ENCODE measurements around the gene SEMA7A.

DNA sequence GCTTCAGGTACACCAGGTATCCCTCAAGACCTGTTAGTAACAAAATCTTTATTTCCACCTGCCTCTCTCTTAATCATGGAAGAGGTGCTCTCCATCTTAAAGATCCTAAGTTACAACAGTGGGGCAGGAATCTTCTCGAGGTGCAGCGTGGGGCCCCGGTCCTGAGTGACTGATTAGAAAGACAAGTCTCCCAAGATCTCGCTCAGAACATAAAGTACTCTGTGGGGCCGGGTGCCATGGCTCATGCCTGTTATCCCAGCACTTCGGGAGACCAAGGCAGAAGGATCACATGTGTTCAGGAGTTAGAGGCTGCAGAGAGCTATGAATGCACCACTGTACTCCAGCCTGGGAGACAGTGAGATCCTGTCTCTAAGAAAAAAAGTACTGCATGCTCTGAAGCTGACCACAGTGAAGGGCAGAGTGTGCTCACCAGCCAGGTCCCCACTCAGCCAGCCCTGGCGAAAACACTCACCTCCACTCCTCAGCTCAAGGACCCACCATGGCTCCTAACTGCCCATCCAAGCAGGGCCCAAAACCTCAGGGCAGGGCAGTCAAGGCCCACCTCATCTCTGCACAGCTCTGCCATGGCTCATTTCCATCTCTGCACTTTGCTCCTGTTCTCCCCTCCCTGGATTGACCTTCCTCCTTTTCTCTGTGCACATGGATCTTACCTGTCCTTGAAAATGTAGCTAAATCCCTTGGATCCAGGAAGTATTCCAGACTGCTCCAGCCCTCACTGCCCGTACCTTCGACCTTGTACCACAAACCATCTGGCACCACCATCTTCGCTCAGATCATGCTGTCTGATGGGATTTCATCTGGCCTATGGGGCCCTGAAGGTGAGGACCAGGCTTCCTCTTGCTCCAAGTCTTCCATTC is 7.1 kb downstream of the SEMA7A start:
- TF ChIP-seq CTCF (IDR thresholded peaks at IDR 0.05; ENCODE audit: low read depth, low read length, poor library complexity, severe bottlenecking): no peak
- no peak for TF ChIP-seq EZH2phosphoT487 (IDR thresholded peaks at IDR 0.05; ENCODE audit: borderline replicate concordance, low read length)
